GM19240 (cell line): ENCODE measurements around the gene PTGER2.

ENCODE experiments used
- DNase-seq: peaks from one replicate; pipeline ENCODE4 v3.0.0; 2011; ENCODE audit warnings: low spot score; ENCODE audit not compliant: insufficient read length

Gene PTGER2

DNA sequence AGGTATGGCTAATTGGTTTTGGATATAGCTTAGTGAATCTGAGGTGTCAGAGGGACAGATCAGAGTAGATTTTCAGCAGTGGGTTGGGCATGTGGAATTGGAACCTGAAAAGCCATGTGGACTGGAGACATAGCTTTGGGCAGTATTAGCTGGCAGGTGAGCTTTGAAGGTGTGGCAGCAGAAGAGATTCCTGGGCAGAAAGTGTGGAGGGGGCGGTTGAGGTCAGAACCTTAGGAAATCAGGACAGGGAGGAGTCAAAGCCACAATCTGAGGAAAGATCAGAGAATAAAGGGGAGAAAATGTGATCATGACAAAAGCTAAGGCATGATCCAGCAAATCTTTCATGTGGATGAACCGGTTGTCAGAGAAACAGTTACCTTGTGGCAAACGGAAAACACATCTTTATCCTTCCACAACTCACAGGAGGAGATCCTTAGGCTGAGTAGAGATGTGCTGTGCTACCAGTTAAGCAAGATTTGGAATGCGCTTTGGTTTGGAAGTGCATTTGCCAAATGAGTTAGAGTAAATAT lies 56.4 kb downstream of the PTGER2 start:
- no peak for DNase-seq

GRCh38 chr14:52377940-52378339 lies 63.8 kb downstream of the PTGER2 start:
- DNase-seq: no peak
